Liver (tissue), 9 donors: Measurements from ENCODE around the gene CDH24. TPM values are rescaled to one million over a fixed set of nuclear protein-coding genes. Genes with fewer than 3 reads are reported as not detected.

ENCODE experiments used
- DNase-seq: peaks from one replicate; pipeline ENCODE4 v3.0.0-alpha.2; 2017; ENCODE audit warnings: low spot score
- H3K27ac ChIP-seq, 2 donors: one replicate each; pipeline ENCODE4 v1.7.0; 2013; ENCODE audit warnings: inconsistent platforms in 2 of 2, low read length in 2 of 2, control low read depth in 1 of 2, low read depth in 1 of 2, mild to moderate bottlenecking in 1 of 2
- H3K27me3 ChIP-seq, 4 donors: one replicate each; pipeline versions ENCODE4 v1.6.1 to v1.7.0; 2013; ENCODE audit warnings: low read length in 3 of 4, inconsistent platforms in 1 of 4, mild to moderate bottlenecking in 1 of 4, moderate library complexity in 1 of 4; ENCODE audit not compliant: control insufficient read depth in 4 of 4, insufficient read depth in 4 of 4
- H3K36me3 ChIP-seq, 4 donors: one replicate each; pipeline versions ENCODE4 v1.6.1 to v1.7.0; 2013; ENCODE audit warnings: low read length in 3 of 4, mild to moderate bottlenecking in 3 of 4, low read depth in 1 of 4, moderate library complexity in 1 of 4; ENCODE audit not compliant: control insufficient read depth in 4 of 4, insufficient read depth in 3 of 4
- H3K4me1 ChIP-seq, 4 donors: one replicate each; pipeline versions ENCODE4 v1.6.1 to v1.7.0; 2013; ENCODE audit warnings: low read length in 3 of 4, mild to moderate bottlenecking in 3 of 4, moderate library complexity in 1 of 4; ENCODE audit not compliant: control insufficient read depth in 4 of 4, insufficient read depth in 4 of 4
- H3K4me3 ChIP-seq, 3 donors: one replicate each; pipeline versions ENCODE4 v1.6.1 to v1.7.0; 2013; ENCODE audit warnings: low read length in 3 of 3, control low read depth in 1 of 3, low read depth in 1 of 3, mild to moderate bottlenecking in 1 of 3
- H3K9ac ChIP-seq, 2 donors: one replicate each; pipeline ENCODE4 v1.7.0; 2013; ENCODE audit warnings: low read length in 2 of 2, mild to moderate bottlenecking in 2 of 2, moderate library complexity in 2 of 2, control low read depth in 1 of 2, low read depth in 1 of 2
- H3K9me3 ChIP-seq, 4 donors: one replicate each; pipeline versions ENCODE4 v1.6.1 to v1.7.0; 2013; ENCODE audit warnings: low read length in 3 of 4; ENCODE audit not compliant: control insufficient read depth in 4 of 4
- EGR1 ChIP-seq, 2 donors: IDR thresholded peaks; 2 replicates each; pipeline ENCODE4 v1.6.1; 2016 to 2018; ENCODE audit warnings: antibody characterized with exemption in 2 of 2, low read depth in 2 of 2
- FOXA1 ChIP-seq: IDR thresholded peaks from 2 replicates; pipeline ENCODE4 v1.6.1; 2016; ENCODE audit warnings: antibody characterized with exemption
- FOXA2 ChIP-seq: IDR thresholded peaks from 2 replicates; pipeline ENCODE4 v1.6.1; 2016; ENCODE audit warnings: antibody characterized with exemption
- GABPA ChIP-seq, 2 donors: IDR thresholded peaks in 1 of 2; conservative IDR thresholded peaks in 1 of 2; 2 replicates each; pipeline ENCODE4 v1.6.1; 2016; ENCODE audit warnings: antibody characterized with exemption in 2 of 2, mild to moderate bottlenecking in 1 of 2, moderate library complexity in 1 of 2
- HNF4A ChIP-seq, 2 donors: conservative IDR thresholded peaks; 2 replicates each; pipeline ENCODE4 v1.6.1; 2016; ENCODE audit warnings: antibody characterized with exemption in 2 of 2, mild to moderate bottlenecking in 2 of 2
- HNF4G ChIP-seq: IDR thresholded peaks from 2 replicates; pipeline ENCODE4 v1.6.1; 2016; ENCODE audit warnings: antibody characterized with exemption
- JUND ChIP-seq, 2 donors: IDR thresholded peaks; 2 replicates each; pipeline ENCODE4 v1.6.1; 2016; ENCODE audit warnings: antibody characterized with exemption in 2 of 2
- NR2F2 ChIP-seq: IDR thresholded peaks from 2 replicates; pipeline ENCODE4 v1.6.1; 2016; ENCODE audit warnings: antibody characterized with exemption
- RAD21 ChIP-seq, 2 donors: IDR thresholded peaks; 2 replicates each; pipeline ENCODE4 v1.6.1; 2016; ENCODE audit warnings: antibody characterized with exemption in 2 of 2, mild to moderate bottlenecking in 2 of 2
- REST ChIP-seq: IDR thresholded peaks from 2 replicates; pipeline ENCODE4 v1.6.1; 2016; ENCODE audit warnings: antibody characterized with exemption, mild to moderate bottlenecking
- SP1 ChIP-seq: IDR thresholded peaks from 2 replicates; pipeline ENCODE4 v1.6.1; 2018; ENCODE audit warnings: antibody characterized with exemption, mild to moderate bottlenecking
- TAF1 ChIP-seq: conservative IDR thresholded peaks from 2 replicates; pipeline ENCODE4 v1.6.1; 2016; ENCODE audit warnings: antibody characterized with exemption, mild to moderate bottlenecking
- YY1 ChIP-seq: IDR thresholded peaks from 2 replicates; pipeline ENCODE4 v1.6.1; 2016; ENCODE audit warnings: antibody characterized with exemption, mild to moderate bottlenecking
- WGBS: extraction: QIAGEN DNeasy Blood & Tissue Kit; methylation state at CpG from one replicate; pipeline ENCODE4 v1.1.7; 2013; 5-methylcytosine and 5-hydroxymethylcytosine counted together
- polyA plus RNA-seq, 2 donors: library from polyadenylated mRNA; stranded (reverse) in 1 of 2; unstranded in 1 of 2; fragments of 200-250 nt in 1 of 2; fragments of >200 nt in 1 of 2; fragmentation: Nextera tagmentation in 1 of 2; extraction: Ambion mirVana in 1 of 2; gene quantifications; one replicate each; pipeline versions ENCODE4 v1.2.1 to v1.2.3, GENCODE V29; 2013 to 2015
- total RNA-seq, 2 donors: library from RNA; depleted of rRNA; stranded (reverse); fragments of >200 nt; gene quantifications; one replicate each; pipeline ENCODE4 v1.2.3, GENCODE V29; 2014
- TF ChIP-seq, protein P1 (sequence below): IDR thresholded peaks from 2 replicates; pipeline ENCODE4 v1.6.1; 2016; ENCODE audit warnings: antibody characterized with exemption
- TF ChIP-seq, protein P2 (sequence below): IDR thresholded peaks from 2 replicates; pipeline ENCODE4 v1.6.1; 2016; ENCODE audit warnings: antibody characterized with exemption
- TF ChIP-seq, protein P3 (sequence below): IDR thresholded peaks from 2 replicates; pipeline ENCODE4 v1.6.1; 2016; ENCODE audit warnings: antibody characterized with exemption
- donor health status: healthy.
- donor health status: healthy.
- donor health status: healthy.
- donor health status: healthy.
- donor health status: healthy.

Gene CDH24
- total and polyA plus RNA-seq, 4 donors: 0.23 to 0.50 (median 0.38) TPM; not detected in 1

DNA sequence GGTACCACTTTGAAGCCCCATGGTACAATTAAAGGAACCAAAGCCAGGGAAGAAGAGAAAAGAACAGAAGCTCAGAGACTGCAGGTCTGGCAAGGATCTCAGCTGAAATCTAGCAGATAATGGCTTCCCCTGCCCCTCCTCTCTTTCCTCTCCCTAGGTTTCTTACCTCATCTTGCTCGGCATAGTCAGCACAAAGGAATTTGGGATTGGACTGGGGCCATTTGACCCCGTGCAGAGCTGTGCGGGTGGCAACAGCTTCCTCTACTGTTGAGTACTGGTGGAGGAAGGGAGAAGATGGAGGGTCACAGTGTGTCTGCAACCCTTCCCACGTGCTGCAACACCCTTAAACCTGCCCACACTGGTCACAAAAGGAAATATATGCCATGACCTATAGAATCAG lies 4.7 kb upstream of the CDH24 start:
- no peak for DNase-seq
- no peaks in the 10 kb centered on the region for H3K27me3 ChIP-seq
- peaks cover 20 to 67% (median 48%) of the 10 kb centered on the region in 4 donors for H3K36me3 ChIP-seq
- H3K27ac ChIP-seq: no peak overlapping the region
- H3K4me1 ChIP-seq: peaks cover 4 to 11% (median 8%) of the 10 kb centered on the region in 4 donors
- H3K9ac ChIP-seq: no peak overlapping the region
- TF ChIP-seq JUND (IDR thresholded peaks at IDR 0.05) (peak in 1 of 2 donors; percentile 80), YY1 (peak; percentile 35), HNF4A (conservative IDR thresholded peaks at IDR 0.05) (peak in 1 of 2 donors; percentile 7)
- TF ChIP-seq, protein P1, sequence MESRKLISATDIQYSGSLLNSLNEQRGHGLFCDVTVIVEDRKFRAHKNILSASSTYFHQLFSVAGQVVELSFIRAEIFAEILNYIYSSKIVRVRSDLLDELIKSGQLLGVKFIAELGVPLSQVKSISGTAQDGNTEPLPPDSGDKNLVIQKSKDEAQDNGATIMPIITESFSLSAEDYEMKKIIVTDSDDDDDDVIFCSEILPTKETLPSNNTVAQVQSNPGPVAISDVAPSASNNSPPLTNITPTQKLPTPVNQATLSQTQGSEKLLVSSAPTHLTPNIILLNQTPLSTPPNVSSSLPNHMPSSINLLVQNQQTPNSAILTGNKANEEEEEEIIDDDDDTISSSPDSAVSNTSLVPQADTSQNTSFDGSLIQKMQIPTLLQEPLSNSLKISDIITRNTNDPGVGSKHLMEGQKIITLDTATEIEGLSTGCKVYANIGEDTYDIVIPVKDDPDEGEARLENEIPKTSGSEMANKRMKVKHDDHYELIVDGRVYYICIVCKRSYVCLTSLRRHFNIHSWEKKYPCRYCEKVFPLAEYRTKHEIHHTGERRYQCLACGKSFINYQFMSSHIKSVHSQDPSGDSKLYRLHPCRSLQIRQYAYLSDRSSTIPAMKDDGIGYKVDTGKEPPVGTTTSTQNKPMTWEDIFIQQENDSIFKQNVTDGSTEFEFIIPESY: no peak
- 40% methylated on average over 4 of the region's 4 CpGs for WGBS
- no peaks in the 10 kb centered on the region for H3K9me3 ChIP-seq
- no peak overlapping the region for H3K4me3 ChIP-seq

DNA sequence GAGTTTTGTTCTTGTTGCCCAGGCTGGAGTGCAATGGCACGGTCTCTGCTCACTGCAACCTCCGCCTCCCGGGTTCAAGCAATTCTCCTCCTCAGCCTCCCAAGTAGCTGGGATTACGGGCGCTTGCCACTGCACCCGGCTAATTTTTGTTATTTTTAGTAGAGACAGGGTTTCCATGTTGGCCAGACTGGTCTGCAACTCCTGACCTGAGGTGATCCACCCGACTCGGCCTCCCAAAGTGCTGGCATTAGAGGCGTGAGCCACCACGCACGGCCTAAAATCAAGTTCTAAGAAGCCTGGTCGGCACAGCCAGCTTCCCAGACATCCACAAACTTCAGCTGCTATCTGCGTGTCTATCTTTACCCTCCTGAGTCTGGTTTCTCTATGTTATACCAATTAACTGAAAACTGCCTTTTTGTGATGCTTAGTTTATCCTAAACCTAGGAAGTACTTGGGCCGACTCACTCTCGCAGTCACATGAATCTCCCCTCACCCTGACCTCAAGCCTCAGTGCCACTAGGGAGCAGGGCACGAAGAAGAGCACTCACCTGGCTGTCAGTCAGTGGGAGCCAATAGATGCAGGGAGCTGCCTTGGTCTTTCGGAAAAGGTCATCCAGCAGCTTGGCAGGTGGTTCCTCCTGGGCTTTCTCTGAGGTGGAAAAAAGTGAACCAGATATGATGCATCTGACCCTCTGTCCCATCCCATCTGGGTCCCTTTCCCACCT lies 3.4 kb upstream of the CDH24 start:
- Histone ChIP-seq H3K9ac (no peak overlapping the region), H3K36me3 (peaks cover 20 to 56% (median 40%) of the 10 kb centered on the region in 4 donors), H3K4me3 (no peak overlapping the region), H3K27me3 (no peaks in the 10 kb centered on the region), H3K27ac (no peak overlapping the region), H3K9me3 (no peaks in the 10 kb centered on the region), H3K4me1 (peaks cover 4 to 17% (median 13%) of the 10 kb centered on the region in 4 donors)
- TF ChIP-seq NR2F2 (no peak), HNF4G (no peak), EGR1 (IDR thresholded peaks at IDR 0.05; ENCODE audit: low read depth in 2 of 2) (no peak)
- DNase-seq: no peak
- whole genome bisulfite sequencing: 94% methylated on average over 17 of the region's 17 CpGs

GRCh38 chr14:23058654-23059504 lies 1.6 kb upstream of the CDH24 start:
- H3K36me3 ChIP-seq: peaks cover 19 to 43% (median 35%) of the 10 kb centered on the region in 4 donors
- no peak for DNase-seq
- no peak overlapping the region for H3K27ac ChIP-seq
- no peak overlapping the region for H3K4me3 ChIP-seq
- no peaks in the 10 kb centered on the region for H3K27me3 ChIP-seq
- 93% methylated on average over 32 of the region's 32 CpGs for WGBS
- H3K9me3 ChIP-seq: no peaks in the 10 kb centered on the region
- H3K4me1 ChIP-seq: peaks cover 4 to 17% (median 13%) of the 10 kb centered on the region in 4 donors
- H3K9ac ChIP-seq: no peak overlapping the region
- no peak for TF ChIP-seq HNF4A (conservative IDR thresholded peaks at IDR 0.05)
- TF ChIP-seq NR2F2: no peak
- TF ChIP-seq FOXA1: no peak
- TF ChIP-seq EGR1 (IDR thresholded peaks at IDR 0.05; ENCODE audit: low read depth in 2 of 2): no peak
- TF ChIP-seq RAD21 (IDR thresholded peaks at IDR 0.05): no peak
- TF ChIP-seq FOXA2: no peak
- TF ChIP-seq SP1: no peak
- TF ChIP-seq JUND (IDR thresholded peaks at IDR 0.05): no peak
- TF ChIP-seq TAF1: no peak
- TF ChIP-seq REST: no peak
- no peak for TF ChIP-seq GABPA (IDR thresholded peaks at IDR 0.05 in 1 of 2, conservative IDR thresholded peaks at IDR 0.05 in 1 of 2)
- TF ChIP-seq, protein P2, sequence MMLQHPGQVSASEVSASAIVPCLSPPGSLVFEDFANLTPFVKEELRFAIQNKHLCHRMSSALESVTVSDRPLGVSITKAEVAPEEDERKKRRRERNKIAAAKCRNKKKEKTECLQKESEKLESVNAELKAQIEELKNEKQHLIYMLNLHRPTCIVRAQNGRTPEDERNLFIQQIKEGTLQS: no peak
- TF ChIP-seq, protein P3, sequence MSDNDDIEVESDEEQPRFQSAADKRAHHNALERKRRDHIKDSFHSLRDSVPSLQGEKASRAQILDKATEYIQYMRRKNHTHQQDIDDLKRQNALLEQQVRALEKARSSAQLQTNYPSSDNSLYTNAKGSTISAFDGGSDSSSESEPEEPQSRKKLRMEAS: no peak
- TF ChIP-seq, protein P1: no peak
